ENCODE data around the gene ZNF263.

The ZNF263 gene

DNA sequence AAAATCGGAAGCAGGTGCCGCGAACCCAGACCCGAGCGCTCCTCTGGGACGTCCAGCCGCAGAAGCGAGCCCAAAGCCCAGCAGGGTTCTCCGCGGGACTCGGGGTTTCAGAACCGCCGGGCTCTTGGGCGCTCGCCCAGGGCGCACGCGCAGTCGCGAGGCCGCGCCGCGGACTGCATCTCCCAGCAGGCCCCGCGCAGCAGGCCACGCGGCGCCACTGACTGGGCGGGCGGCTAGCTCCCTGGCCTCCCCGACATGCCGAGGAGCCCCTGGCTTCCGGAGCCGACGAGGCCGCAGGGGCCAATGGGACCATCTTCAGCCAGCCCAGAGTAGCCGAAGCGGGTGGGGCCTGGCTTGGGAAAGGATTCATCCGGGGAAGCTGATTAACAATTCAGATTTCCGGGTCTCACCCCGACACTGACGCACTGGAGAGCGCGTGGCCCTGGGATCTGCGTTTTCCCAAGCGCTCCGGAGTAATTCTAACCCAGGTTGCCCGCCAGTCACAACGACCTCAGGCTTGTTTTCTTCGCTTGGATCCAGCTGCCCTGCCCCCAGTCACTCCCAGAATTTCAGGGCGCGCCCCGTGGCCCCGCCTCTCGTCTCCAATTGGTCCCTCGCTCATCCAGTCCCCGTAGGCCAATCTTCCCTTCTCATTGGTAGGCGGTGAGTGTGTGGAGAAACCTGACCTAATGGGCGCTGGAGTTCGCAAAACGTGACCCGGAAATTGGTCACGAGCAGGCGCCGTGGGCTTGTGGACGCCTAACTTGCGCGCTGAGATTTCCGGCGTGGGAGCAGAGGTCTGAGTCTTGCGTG, at the start of gene ZNF263:
TSS of gene ZNF263 (plus strand) at position 762 of the 813 bp plus-strand sequence. CDS start 328 bp downstream, outside the sequence.
- peak; percentile 98 for DNase-seq (ENCODE audit: low spot score)

GRCh38 chr16:3234543-3234856, 48.8 kb upstream of the ZNF263 start:
- peak; percentile 28 for DNase-seq (ENCODE audit: low spot score)

DNA sequence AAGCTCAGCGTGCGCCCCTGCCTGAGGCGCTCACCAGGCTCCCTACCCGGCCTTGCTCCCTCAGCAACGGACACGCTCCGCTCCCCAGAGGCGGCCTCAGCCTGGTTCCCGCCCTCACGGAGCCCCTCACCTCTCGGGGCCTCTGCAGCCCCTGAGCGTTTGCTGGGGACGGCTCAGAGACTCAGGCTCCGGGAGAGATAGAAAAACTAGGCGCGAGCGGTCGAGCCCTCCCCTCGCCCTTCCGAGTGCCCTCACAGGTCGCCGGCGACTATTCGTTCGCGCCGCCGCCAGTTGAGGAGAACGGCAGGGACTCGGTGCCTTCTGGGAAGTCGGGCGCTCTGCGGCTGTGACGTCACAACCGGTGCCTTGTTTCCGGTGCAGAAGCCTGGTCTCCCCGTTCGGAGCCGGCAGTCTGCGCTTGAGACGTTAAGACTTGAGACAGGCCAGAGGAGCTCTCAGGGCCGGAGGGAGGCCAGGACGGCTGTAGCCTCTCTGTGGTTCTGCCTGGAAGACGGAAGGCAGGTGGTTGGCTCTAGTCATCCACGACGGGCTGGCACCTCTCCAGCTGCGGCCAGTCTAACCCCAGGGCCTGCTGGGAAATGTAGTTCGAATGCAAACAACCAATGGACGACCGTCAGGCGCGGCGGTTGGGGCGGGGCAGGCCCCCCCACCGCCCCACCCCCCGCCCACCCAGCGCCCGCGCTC, 48.3 kb upstream of the ZNF263 start, which contains the start of gene ZNF200:
TSS of gene ZNF200 (minus strand) at position 302 of the 705 bp plus-strand sequence. CDS start 1,403 bp downstream, outside the sequence.
- DNase-seq (ENCODE audit: low spot score): peak; percentile 96

GRCh38 chr16:3235856-3236669, 47.2 kb upstream of the ZNF263 start:
- DNase-seq (ENCODE audit: low spot score): no peak

GRCh38 chr16:3241761-3242160, 41.5 kb upstream of the ZNF263 start:
- no peak for DNase-seq (ENCODE audit: low spot score)

DNA sequence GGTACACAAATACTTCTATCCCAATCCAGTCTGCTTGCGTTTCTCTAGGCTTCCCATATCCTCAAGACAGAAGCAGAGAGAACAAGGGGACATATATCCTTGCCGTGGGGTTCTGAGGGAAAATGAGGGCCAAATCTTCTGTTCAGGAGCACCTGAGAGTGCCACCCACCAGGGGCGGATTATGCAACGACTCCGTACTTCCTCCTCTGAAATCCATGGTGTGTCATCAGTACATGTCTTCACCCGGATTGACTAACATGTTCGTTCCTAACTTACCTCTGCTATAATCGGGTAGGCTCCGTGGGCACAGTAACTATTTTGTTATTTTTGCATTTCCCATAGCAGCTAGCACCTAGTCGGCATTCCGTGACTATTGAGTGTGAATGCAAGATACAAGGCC, 40.6 kb upstream of the ZNF263 start:
- no peak for DNase-seq (ENCODE audit: low spot score)

DNA sequence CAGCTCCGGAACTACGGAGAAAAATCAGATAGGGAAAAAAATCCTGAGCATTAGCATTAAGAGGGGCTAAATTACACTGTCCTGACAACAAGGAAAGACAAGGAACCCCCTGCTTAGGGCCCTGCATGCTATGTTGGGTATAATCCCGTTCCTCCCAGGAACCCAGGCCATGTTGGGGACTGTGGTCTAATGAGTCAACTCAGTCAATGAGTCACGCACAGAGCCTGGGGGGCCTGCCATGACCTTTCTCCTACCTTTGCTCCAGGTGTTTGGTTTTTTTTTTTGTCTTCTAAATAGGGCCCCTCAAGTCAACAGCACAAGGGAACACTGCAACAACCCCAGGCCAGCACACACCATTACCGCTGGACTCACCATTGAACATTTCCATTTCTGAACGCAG, 39.4 kb upstream of the ZNF263 start:
- DNase-seq (ENCODE audit: low spot score): no peak

GRCh38 chr16:3246002-3246401, 37.3 kb upstream of the ZNF263 start:
- DNase-seq (ENCODE audit: low spot score): no peak

DNA sequence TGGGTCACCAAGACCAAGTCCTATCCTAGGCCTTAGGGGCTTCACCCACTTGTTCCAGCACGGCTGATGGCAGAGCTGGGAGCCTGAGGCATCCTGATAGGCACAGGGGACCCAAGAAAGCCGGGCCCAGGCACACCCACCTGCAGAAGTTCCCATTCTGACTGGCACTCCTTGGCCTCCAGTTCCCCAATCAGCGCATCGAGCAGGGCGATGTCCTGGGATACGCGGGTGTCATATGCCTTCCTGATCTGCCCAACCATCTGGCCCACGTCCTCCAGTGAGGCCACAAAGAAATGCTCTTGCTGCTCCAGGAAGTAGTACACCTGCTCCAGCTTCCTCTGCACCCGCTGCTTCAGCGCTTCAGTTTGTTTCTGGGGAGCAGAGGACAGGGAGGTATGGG, 36.4 kb upstream of the ZNF263 start:
- no peak for DNase-seq (ENCODE audit: low spot score)

- DNase-seq (ENCODE audit: low spot score): no peak
Measured at GRCh38 chr16:3248596-3248995, 34.7 kb upstream of the ZNF263 start.

GRCh38 chr16:3249020-3249419, 34.3 kb upstream of the ZNF263 start:
- DNase-seq (ENCODE audit: low spot score): no peak

- no peak for DNase-seq (ENCODE audit: low spot score)
Measured at GRCh38 chr16:3249451-3249850, 33.8 kb upstream of the ZNF263 start.

- no peak for DNase-seq (ENCODE audit: low spot score)
Measured at GRCh38 chr16:3252967-3253366, 30.3 kb upstream of the ZNF263 start.

DNA sequence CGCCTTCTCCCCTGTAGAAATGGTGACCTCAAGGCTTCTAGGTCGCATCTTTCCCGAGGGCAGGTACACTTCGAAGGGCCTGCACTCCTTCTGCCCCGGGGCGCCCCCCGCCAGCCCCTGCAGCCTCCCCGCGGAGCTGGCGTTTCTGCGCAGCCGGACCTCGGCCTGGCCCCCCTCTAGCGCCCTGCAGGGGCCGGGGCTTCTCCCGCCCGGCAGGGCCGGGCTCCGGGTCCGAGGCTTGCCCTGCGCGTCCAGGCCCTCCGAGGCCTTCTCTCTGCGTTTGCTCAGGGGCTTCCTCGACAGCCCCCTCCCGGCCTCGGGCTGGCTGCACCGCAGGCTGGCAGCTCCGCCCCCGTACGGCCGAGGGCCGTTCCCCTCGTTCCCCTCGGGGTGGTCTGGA, 29.0 kb upstream of the ZNF263 start:
- no peak for DNase-seq (ENCODE audit: low spot score)

- DNase-seq (ENCODE audit: low spot score): no peak
Measured at GRCh38 chr16:3256146-3256865, 27.0 kb upstream of the ZNF263 start, which contains the start of gene MEFV. MEFV (minus strand) TSS chr16:3256633; CDS start chr16:3256587, 46 bp downstream.

GRCh38 chr16:3256866-3257465, 26.3 kb upstream of the ZNF263 start:
- DNase-seq (ENCODE audit: low spot score): peak; percentile 43

DNA sequence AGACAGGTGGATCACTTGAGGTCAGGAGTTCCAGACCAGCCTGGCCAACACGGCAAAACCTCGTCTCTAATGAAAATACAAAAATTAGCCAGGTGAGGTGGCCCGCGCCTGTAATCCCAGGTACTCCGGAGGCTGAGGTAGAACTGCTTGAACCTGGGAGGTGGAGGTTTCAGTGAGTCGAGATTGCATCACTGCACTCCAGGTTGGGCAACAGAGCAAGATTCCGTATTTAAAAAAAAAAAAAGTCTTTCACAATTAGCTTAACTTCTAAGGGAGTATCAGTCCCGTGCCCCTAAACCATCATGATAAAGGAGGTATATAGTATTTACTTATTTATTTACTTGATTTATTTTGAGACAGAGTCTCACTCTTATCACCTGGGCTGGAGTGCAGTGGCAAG, 23.5 kb upstream of the ZNF263 start:
- DNase-seq (ENCODE audit: low spot score): no peak

DNA sequence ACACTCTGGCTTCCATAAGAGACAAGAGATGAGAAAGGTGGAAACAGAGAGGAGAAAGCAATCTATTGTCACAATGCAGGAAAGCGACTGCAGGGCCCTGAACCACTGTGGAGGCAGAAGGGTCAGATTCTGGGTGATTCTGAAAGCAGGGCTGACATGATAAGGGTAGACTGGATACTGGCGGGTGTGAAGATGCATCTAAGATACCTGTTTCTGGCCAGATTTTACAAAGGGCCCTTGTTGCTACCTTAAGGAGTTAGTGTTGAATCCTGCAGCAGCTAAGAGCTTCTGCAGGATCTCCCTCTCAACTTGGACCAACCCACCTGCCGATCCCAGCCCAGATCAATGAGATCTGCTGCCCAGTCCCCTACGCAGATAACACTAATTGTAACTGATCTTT, 20.8 kb upstream of the ZNF263 start:
- no peak for DNase-seq (ENCODE audit: low spot score)

DNA sequence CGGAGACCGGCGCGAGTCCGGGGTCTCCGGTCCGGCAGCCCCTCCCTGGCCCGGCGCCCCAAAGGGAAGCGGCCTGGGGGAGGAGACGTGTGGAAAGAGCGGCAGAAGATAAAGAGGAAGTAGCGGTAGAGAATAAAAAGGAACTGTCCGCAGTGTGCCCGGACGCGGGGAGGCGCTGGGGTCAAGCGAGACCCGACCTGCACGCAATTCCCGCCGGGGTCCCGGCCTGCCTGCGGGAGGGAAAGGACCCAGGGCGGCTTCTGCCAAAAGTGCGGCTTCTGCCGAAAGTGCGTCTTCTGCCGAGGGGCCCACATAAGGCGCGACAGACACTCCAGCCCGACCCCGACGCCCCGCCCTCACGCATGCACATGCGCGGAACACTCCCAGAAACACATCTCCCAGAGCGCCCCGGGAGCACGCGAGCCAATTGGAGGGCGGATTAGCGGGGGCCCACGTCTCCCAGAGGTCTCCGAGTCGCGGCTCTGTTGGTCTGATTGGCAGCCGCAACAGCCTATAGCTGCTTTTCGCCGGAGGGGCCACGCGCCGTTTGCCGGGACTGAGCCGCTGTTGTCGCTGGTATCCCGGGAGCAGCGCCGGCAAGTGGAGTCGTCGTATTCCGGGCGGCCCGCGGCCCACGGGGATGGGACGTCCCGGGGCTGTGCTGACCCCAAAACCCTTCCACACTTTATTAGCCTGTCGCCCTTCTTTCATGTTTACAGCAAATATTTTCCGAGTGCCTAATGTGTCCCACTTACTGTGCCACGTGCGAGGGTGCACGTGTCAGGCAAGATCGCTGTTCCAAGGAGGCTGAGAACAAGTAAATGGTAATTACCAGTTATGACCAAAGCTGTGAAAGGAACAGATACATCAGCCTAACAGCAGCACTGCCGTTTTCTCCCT, 18.9 kb upstream of the ZNF263 start:
- peak; percentile 98 for DNase-seq (ENCODE audit: low spot score)

DNA sequence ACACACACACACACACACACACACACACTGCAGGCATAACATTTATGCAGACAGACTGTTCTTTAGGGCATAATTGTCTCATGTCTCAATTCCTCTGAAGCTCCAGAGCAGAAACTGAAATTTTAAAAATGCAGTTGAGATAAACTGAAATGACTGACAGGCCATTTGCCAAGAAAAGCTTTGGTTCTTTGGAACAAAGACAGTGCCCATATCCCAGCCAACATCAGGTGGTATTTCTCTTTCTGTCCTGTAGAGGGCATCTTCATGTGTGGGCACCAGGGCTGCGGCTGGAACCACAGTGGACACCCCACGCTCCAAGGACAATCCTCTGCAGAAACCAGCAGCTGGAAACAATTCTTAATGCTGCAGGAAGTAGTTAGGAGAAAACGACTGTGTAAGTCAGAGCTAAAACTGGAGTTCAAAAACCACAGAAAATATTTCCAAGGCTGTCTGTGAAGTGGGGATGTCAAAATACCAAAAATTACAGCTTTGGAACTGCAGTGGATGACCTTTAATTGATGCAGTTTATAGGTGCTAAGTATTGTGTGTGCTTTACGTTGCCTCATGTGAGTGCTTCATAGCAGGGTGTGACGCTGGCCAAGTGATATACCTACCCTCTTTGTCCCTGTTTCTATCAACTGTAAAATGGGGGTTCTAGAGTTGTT, 16.3 kb upstream of the ZNF263 start:
- DNase-seq (ENCODE audit: low spot score): peak; percentile 79

All from AG08395 (cell line).